ENCODE data around the gene SYNC. TPM values are rescaled to one million over a fixed set of nuclear protein-coding genes. Genes with fewer than 3 reads are reported as not detected.

The SYNC gene
- total and polyA plus RNA-seq, 9 of the 15 experiments (the other 6 are each of a cell fraction or from before 2014, with no cell fraction given), result 0.49 to 1.1 (median 0.87) TPM

- no peak for TF ChIP-seq ZBTB11 (CRISPR knock-in tag; IDR thresholded peaks at IDR 0.05)
- TF ChIP-seq SIRT6 (IDR thresholded peaks at IDR 0.05; ENCODE audit: low read depth, low read length), result no peak
- no peak for TF ChIP-seq EP300 (IDR thresholded peaks at IDR 0.05; ENCODE audit: low read length)
- TF ChIP-seq ELF1 (tag; IDR thresholded peaks at IDR 0.05), result no peak
These were observed 11.7 kb upstream of the SYNC start (continued) for GRCh38 chr1:32714277-32714676.

DNA sequence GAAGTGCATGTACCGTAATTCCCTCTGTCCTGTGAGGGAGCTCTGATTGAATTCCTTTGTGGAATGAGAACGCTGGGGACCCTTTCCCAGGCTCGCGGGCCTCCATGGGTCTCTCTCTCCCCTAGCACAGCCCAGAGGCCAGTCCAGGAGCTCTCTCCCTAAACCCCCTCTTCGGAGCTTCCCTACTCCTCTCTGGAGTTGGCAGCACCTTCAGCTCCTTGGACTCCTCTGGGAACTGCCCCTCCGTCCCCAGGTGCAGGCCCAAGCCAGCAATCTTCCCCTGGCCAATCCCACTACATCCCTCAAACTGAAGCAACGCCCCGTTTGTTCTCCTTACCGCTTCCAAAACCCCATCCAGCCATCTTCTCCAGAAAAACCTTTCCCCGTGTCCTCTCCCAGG, 10.5 kb upstream of the SYNC start:
- intact Hi-C loops (cut with micrococcal nuclease), result loop anchor here (5.0 kb wide), 1 partner anchor 379 kb away; no protein-coding TSS in a partner anchor

More for the DNA sequence above, 10.5 kb upstream of the SYNC start:
- Histone ChIP-seq H3K9me3 (replicated peaks; ENCODE audit: control insufficient read depth, insufficient read depth, low read depth, low read length) (no peaks in the 10 kb centered on the region), H3K9ac (ENCODE audit: insufficient read depth in 1 of 2, low read depth in 2 of 2, low read length in 2 of 2) (peak overlapping the region in 1 of 2 experiments; percentile 56; a peak in 1 of 4 replicates), H3K4me3 (no peak overlapping the region), H3K36me3 (ENCODE audit: control insufficient read depth, insufficient read depth, low read length) (no peaks in the 10 kb centered on the region), H3K27ac (ENCODE audit: extremely low read depth, low read depth, low read length) (no peak overlapping the region), H3K4me1 (replicated peaks in 1 of 2; ENCODE audit: control insufficient read depth in 2 of 2, insufficient read depth in 2 of 2, low read length in 2 of 2) (peaks cover 19 to 43% of the 10 kb centered on the region in 2 experiments; a peak in 4 of 5 replicates), H3K9me1 (ENCODE audit: control insufficient read depth, insufficient read depth, low read length) (no peaks in the 10 kb centered on the region), H2AFZ (ENCODE audit: low read depth, low read length) (peak overlapping the region; percentile 21; the same call in 1 of the 2 replicates), H3K27me3 (ENCODE audit: control insufficient read depth in 2 of 2, insufficient read depth in 2 of 2, low read length in 2 of 2) (no peaks in the 10 kb centered on the region), H3K4me2 (ENCODE audit: insufficient read depth, low read length) (no peak overlapping the region), H3K79me2 (ENCODE audit: control insufficient read depth, insufficient read depth, low read length) (no peaks in the 10 kb centered on the region), H4K20me1 (replicated peaks; ENCODE audit: control insufficient read depth, insufficient read depth, low read length) (no peaks in the 10 kb centered on the region)
- no peak for FAIRE-seq
- no peak for TF ChIP-seq FOXA3 (CRISPR knock-in tag; conservative IDR thresholded peaks at IDR 0.05 in 1 of 2, IDR thresholded peaks at IDR 0.05 in 1 of 2)
- TF ChIP-seq KAT7 (CRISPR knock-in tag; IDR thresholded peaks at IDR 0.05; ENCODE audit: borderline replicate concordance), result no peak
- TF ChIP-seq ESRRB (CRISPR knock-in tag; IDR thresholded peaks at IDR 0.05; ENCODE audit: borderline replicate concordance), result no peak
- no peak for TF ChIP-seq ETV6 (IDR thresholded peaks at IDR 0.05; ENCODE audit: borderline replicate concordance in 1 of 2, low read depth in 2 of 2, low read length in 1 of 2)
- no peak for TF ChIP-seq ETV6 (CRISPR knock-in tag; IDR thresholded peaks at IDR 0.05; ENCODE audit: borderline replicate concordance)
- TF ChIP-seq ETS1 (conservative IDR thresholded peaks at IDR 0.05; ENCODE audit: control insufficient read depth, low read depth, low read length), result no peak
- no peak for TF ChIP-seq ZNF507 (tag; conservative IDR thresholded peaks at IDR 0.05)
- TF ChIP-seq ZNF76 (CRISPR knock-in tag; IDR thresholded peaks at IDR 0.05; ENCODE audit: borderline replicate concordance), result no peak
- 92% methylated on average over 10 of the region's 10 CpGs for WGBS (ENCODE audit: insufficient coverage, low coverage, missing lambda C conversion rate)
- no peak for ATAC-seq
- POLR2A ChIA-PET, result interaction anchor here (0.6 to 8.8 kb wide), 9 partner anchors 9 to 626 kb away, joined by 3 to 116 read pairs (median 7); no protein-coding TSS in a partner anchor
- CTCF ChIA-PET (ENCODE audit: low intra/inter-chr PET ratio), result interaction anchor here (0.6 to 3.5 kb wide), 6 partner anchors 28 to 163 kb away, joined by 3 to 99 read pairs (median 12); partner anchors contain the start of gene FNDC5
- no peak for DNase-seq (ENCODE audit: extremely low read depth in 1 of 4, low spot score in 3 of 4)
- BruUV-seq (replicated peaks), result no TSS peak
- in situ Hi-C loops (cut with MboI), result loop anchor here (10.0 kb wide), 1 partner anchor 52 kb away; no protein-coding TSS in a partner anchor

Measured in K562 (cell line).